CD14-positive monocyte (primary cell): ENCODE data around the gene AURKAIP1. TPM values are rescaled to one million over a fixed set of nuclear protein-coding genes. Genes with fewer than 3 reads are reported as not detected.

ENCODE experiments used
- DNase-seq, 3 donors: peaks; one replicate each; pipeline ENCODE4 v3.0.0-alpha.2; 2011 to 2022
- H2AFZ ChIP-seq: 2 replicates; pipeline ENCODE4 v1.6.0; 2012; ENCODE audit warnings: mild to moderate bottlenecking, low read depth, low read length, inconsistent platforms; ENCODE audit not compliant: insufficient read depth, poor library complexity, severe bottlenecking
- H3K27ac ChIP-seq, 2 donors: 1 replicate in 1 of 2; 2 replicates in 1 of 2; pipeline ENCODE4 v1.5.1; 2012 to 2013; ENCODE audit warnings: low read length in 2 of 2, control low read depth in 1 of 2, inconsistent platforms in 1 of 2, low read depth in 1 of 2, mild to moderate bottlenecking in 1 of 2
- H3K27me3 ChIP-seq, 2 donors: one replicate each; pipeline versions ENCODE4 v1.6.0 to v1.6.1; 2011 to 2013; ENCODE audit warnings: low read length in 2 of 2; ENCODE audit not compliant: control insufficient read depth in 2 of 2, insufficient read depth in 2 of 2
- H3K36me3 ChIP-seq, 2 donors: replicated peaks in 1 of 2; 1 replicate in 1 of 2; 2 replicates in 1 of 2; pipeline versions ENCODE4 v1.5.1 to v1.6.1; 2012 to 2013; ENCODE audit warnings: low read length in 2 of 2, control low read depth in 1 of 2, inconsistent platforms in 1 of 2, mild to moderate bottlenecking in 1 of 2; ENCODE audit not compliant: insufficient read depth in 2 of 2, control insufficient read depth in 1 of 2
- H3K4me1 ChIP-seq, 2 donors: 1 replicate in 1 of 2; 2 replicates in 1 of 2; pipeline versions ENCODE4 v1.5.1 to v1.6.1; 2012 to 2013; ENCODE audit warnings: low read length in 2 of 2, control low read depth in 1 of 2, inconsistent platforms in 1 of 2, mild to moderate bottlenecking in 1 of 2, moderate library complexity in 1 of 2; ENCODE audit not compliant: insufficient read depth in 2 of 2, control insufficient read depth in 1 of 2
- H3K4me2 ChIP-seq: replicated peaks from 2 replicates; pipeline ENCODE3; 2012; ENCODE audit warnings: low read length, moderate library complexity, mild to moderate bottlenecking; ENCODE audit not compliant: poor library complexity, severe bottlenecking; ENCODE audit errors: extremely low read depth
- H3K4me3 ChIP-seq, 3 experiments: fragments of 200-600 bp in 1 of 3; sonication (generic) in 1 of 3; replicated peaks in 1 of 3; 1 replicate in 2 of 3; 2 replicates in 1 of 3; pipeline ENCODE4 v1.5.1; 2011 to 2013; ENCODE audit warnings: low read length in 3 of 3, mild to moderate bottlenecking in 3 of 3, control low read depth in 2 of 3, low read depth in 2 of 3, inconsistent platforms in 1 of 3, moderate library complexity in 1 of 3
- H3K79me2 ChIP-seq: 2 replicates; pipeline ENCODE4 v1.6.0; 2012; ENCODE audit warnings: mild to moderate bottlenecking, control low read depth, inconsistent platforms, low read length, moderate library complexity; ENCODE audit not compliant: insufficient read depth
- H3K9ac ChIP-seq: 2 replicates; pipeline ENCODE4 v1.6.0; 2017; ENCODE audit warnings: low read length, mild to moderate bottlenecking; ENCODE audit not compliant: insufficient read depth, poor library complexity, severe bottlenecking
- H3K9me3 ChIP-seq, 2 donors: replicated peaks in 1 of 2; 1 replicate in 1 of 2; 2 replicates in 1 of 2; pipeline versions ENCODE4 v1.5.1 to v1.6.1; 2012 to 2013; ENCODE audit warnings: low read length in 2 of 2, control low read depth in 1 of 2; ENCODE audit not compliant: control insufficient read depth in 1 of 2, insufficient read depth in 1 of 2
- H4K20me1 ChIP-seq: 2 replicates; pipeline ENCODE4 v1.6.0; 2012; ENCODE audit warnings: mild to moderate bottlenecking, low read length, control low read depth, moderate library complexity; ENCODE audit not compliant: insufficient read depth
- H3K27ac Mint-ChIP-seq, 7 donors: one replicate each; pipeline ENCODE4 v1.8.0; 2020; ENCODE audit warnings: mild to moderate bottlenecking in 7 of 7, mixed read lengths in 7 of 7, moderate library complexity in 6 of 7, inconsistent platforms in 2 of 7
- H3K27me3 Mint-ChIP-seq, 3 donors: one replicate each; pipeline ENCODE4 v1.8.0; 2021 to 2022; ENCODE audit warnings: low read depth in 3 of 3, mild to moderate bottlenecking in 3 of 3, mixed read lengths in 3 of 3, moderate library complexity in 3 of 3, inconsistent platforms in 1 of 3
- H3K36me3 Mint-ChIP-seq, 2 donors: one replicate each; pipeline ENCODE4 v1.8.0; 2020; ENCODE audit warnings: mixed read lengths in 2 of 2, inconsistent platforms in 1 of 2, mild to moderate bottlenecking in 1 of 2
- H3K4me1 Mint-ChIP-seq: one replicate; pipeline ENCODE4 v1.8.0; 2020; ENCODE audit warnings: mild to moderate bottlenecking, mixed read lengths
- H3K4me3 Mint-ChIP-seq, 2 donors: one replicate each; pipeline ENCODE4 v1.8.0; 2020; ENCODE audit warnings: mild to moderate bottlenecking in 2 of 2, mixed read lengths in 2 of 2, moderate library complexity in 1 of 2
- H3K9me3 Mint-ChIP-seq, 7 donors: one replicate each; pipeline ENCODE4 v1.8.0; 2020 to 2022; ENCODE audit warnings: mixed read lengths in 7 of 7, mild to moderate bottlenecking in 6 of 7, moderate library complexity in 6 of 7, inconsistent platforms in 2 of 7
- CTCF ChIP-seq: fragments of 200-600 bp; IDR thresholded peaks from one replicate; pipeline ENCODE4 v1.8.0; 2022; ENCODE audit warnings: antibody characterized with exemption, mild to moderate bottlenecking
- WGBS: methylation state at CpG from one replicate; pipeline ENCODE4 v1.1.5; 2013; ENCODE audit warnings: missing lambda C conversion rate; ENCODE audit not compliant: insufficient coverage; 5-methylcytosine and 5-hydroxymethylcytosine counted together
- intact Hi-C, 2 donors: fragments of 100-400 bp; cut with micrococcal nuclease; formaldehyde crosslinking; loops; one replicate each; pipeline versions ENCODE4 v1.15.0 to v1.15.1; 2023
- polyA plus RNA-seq, 3 donors: library from polyadenylated mRNA; depleted of rRNA in 1 of 3; unstranded in 2 of 3; stranded (reverse) in 1 of 3; fragments of 300-500 nt in 2 of 3; fragments of >200 nt in 1 of 3; fragmentation: Illumina TruSeq in 2 of 3; gene quantifications; 1 replicate in 2 of 3; 2 replicates in 1 of 3; pipeline ENCODE4 v1.2.3, GENCODE V29; 2012 to 2021

The AURKAIP1 gene
- polyA plus RNA-seq, 3 donors, result 59.1 to 160 (median 134) TPM

GRCh38 chr1:1340791-1341548, 34.0 kb downstream of the AURKAIP1 start:
- H3K4me2 ChIP-seq, result no peak overlapping the region
- no peak for TF ChIP-seq CTCF
- no peak for DNase-seq

DNA sequence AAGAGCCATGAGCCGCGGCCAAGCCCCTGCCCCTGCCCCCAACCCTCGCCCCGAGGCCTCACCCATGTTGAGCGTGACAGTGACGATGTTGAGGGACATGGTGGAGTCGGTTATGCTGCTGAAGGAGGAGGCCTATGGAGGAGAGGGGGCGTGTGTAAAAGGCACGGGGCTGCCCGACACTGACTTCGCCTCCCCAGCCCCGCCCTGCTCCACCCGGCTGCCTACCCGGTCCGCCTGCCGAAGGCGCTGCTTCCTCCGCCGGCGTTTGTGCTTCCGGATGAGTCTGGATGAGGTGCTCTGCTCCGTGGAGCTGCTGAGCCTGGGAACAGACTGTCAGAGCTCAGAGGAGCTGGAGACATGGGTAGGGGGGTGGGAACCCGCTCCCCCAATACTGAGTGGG, 34.8 kb downstream of the AURKAIP1 start:
- peaks cover 0 to 1% (median 0%) of the 10 kb centered on the region in 7 donors for H3K9me3 Mint-ChIP-seq
- intact Hi-C loops, result no loop called here

More at GRCh38 chr1:1340791-1341548, 34.0 kb downstream of the AURKAIP1 start:
- Histone ChIP-seq H4K20me1 (peaks cover 28% of the 10 kb centered on the region), H3K4me3 (no peak overlapping the region), H2AFZ (no peak overlapping the region), H3K36me3 (peaks cover 9 to 29% of the 10 kb centered on the region in 2 donors), H3K79me2 (peaks cover 3% of the 10 kb centered on the region), H3K9ac (no peak overlapping the region), H3K4me1 (no peaks in the 10 kb centered on the region), H3K27me3 (no peaks in the 10 kb centered on the region), H3K27ac (no peak overlapping the region), H3K9me3 (no peaks in the 10 kb centered on the region)
- Mint-ChIP-seq H3K9me3 (peaks cover 0 to 1% (median 0%) of the 10 kb centered on the region in 7 donors), H3K4me3 (no peak overlapping the region), H3K27me3 (peaks cover 0 to 6% (median 0%) of the 10 kb centered on the region in 3 donors), H3K27ac (peak overlapping the region in 1 of 7 donors; percentile 68), H3K36me3 (peaks cover 21 to 44% of the 10 kb centered on the region in 2 donors), H3K4me1 (no peaks in the 10 kb centered on the region)
- intact Hi-C loops, result no loop called here
- WGBS, result 96% methylated on average over 35 of the region's 36 CpGs

More for the DNA sequence above, 34.8 kb downstream of the AURKAIP1 start:
- no peaks in the 10 kb centered on the region for H3K4me1 Mint-ChIP-seq
- H3K4me3 Mint-ChIP-seq, result no peak overlapping the region
- DNase-seq, result no peak
- peaks cover 0 to 6% (median 0%) of the 10 kb centered on the region in 3 donors for H3K27me3 Mint-ChIP-seq
- H3K9ac ChIP-seq, result no peak overlapping the region
- TF ChIP-seq CTCF, result no peak
- peaks cover 23% of the 10 kb centered on the region for H4K20me1 ChIP-seq
- H3K79me2 ChIP-seq, result no peaks in the 10 kb centered on the region
- H3K9me3 ChIP-seq, result no peaks in the 10 kb centered on the region
- H3K27ac ChIP-seq, result no peak overlapping the region
- H3K4me1 ChIP-seq, result no peaks in the 10 kb centered on the region
- H3K27ac Mint-ChIP-seq, result peak overlapping the region in 1 of 7 donors; percentile 68
- H3K36me3 ChIP-seq, result peaks cover 9 to 29% of the 10 kb centered on the region in 2 donors
- H3K36me3 Mint-ChIP-seq, result peaks cover 21 to 44% of the 10 kb centered on the region in 2 donors
- no peak overlapping the region for H3K4me3 ChIP-seq
- H3K27me3 ChIP-seq, result no peaks in the 10 kb centered on the region
- no peak overlapping the region for H2AFZ ChIP-seq
- no peak overlapping the region for H3K4me2 ChIP-seq
- 99% methylated on average over 23 of the region's 23 CpGs for WGBS
